ENCODE results near the gene ARHGAP6. TPM values are rescaled to one million over a fixed set of nuclear protein-coding genes. Genes with fewer than 3 reads are reported as not detected.
A peak's percentile ranks its signal among the peaks of the same experiment; 100 is the strongest.

ARHGAP6 gene
- total RNA-seq, 4 donors from 2014 or later: 49.2 to 63.8 (median 51.5) TPM

- Histone ChIP-seq H3K9me3 (no peaks in the 10 kb centered on the region), H3K4me3 (replicated peaks in 1 of 3) (no peak overlapping the region), H3K36me3 (no peaks in the 10 kb centered on the region), H3K4me1 (peaks cover 9 to 11% of the 10 kb centered on the region in 2 donors), H3K27ac (no peak overlapping the region), H3K27me3 (no peaks in the 10 kb centered on the region)
- TF ChIP-seq POLR2A (IDR thresholded peaks at IDR 0.05) (no peak), CTCF (IDR thresholded peaks at IDR 0.05) (no peak)
- intact Hi-C loops (cut with DNase I): no loop called here
- 95 to 96% methylated on average over 1 of the region's 1 CpG for WGBS, 2 donors
- DNase-seq: no peak
Observed at GRCh38 chrX:11349020-11349419, 316.7 kb downstream of the ARHGAP6 start.

GRCh38 chrX:11347300-11347699, 318.4 kb downstream of the ARHGAP6 start:
- Histone ChIP-seq H3K36me3 (no peaks in the 10 kb centered on the region), H3K27me3 (no peaks in the 10 kb centered on the region), H3K4me1 (peaks cover 8 to 11% of the 10 kb centered on the region in 2 donors), H3K4me3 (replicated peaks in 1 of 3) (no peak overlapping the region), H3K27ac (no peak overlapping the region), H3K9me3 (no peaks in the 10 kb centered on the region)
- 84 to 86% methylated on average over 3 of the region's 3 CpGs for WGBS, 2 donors
- no peak for TF ChIP-seq CTCF (IDR thresholded peaks at IDR 0.05)
- no peak for TF ChIP-seq POLR2A (IDR thresholded peaks at IDR 0.05)
- intact Hi-C loops (cut with DNase I): no loop called here
- no peak for DNase-seq

GRCh38 chrX:11346121-11346682, 319.5 kb downstream of the ARHGAP6 start:
- Histone ChIP-seq H3K27ac (no peak overlapping the region), H3K4me1 (peaks cover 4 to 5% of the 10 kb centered on the region in 2 donors), H3K9me3 (no peaks in the 10 kb centered on the region), H3K36me3 (no peaks in the 10 kb centered on the region), H3K27me3 (no peaks in the 10 kb centered on the region), H3K4me3 (replicated peaks in 1 of 3) (no peak overlapping the region)
- no peak for TF ChIP-seq CTCF (IDR thresholded peaks at IDR 0.05)
- TF ChIP-seq POLR2A (IDR thresholded peaks at IDR 0.05): no peak
- DNase-seq: no peak
- intact Hi-C loops (cut with DNase I): no loop called here
- 73 to 88% methylated on average over 1 to 2 of the region's 2 CpGs for WGBS, 2 donors

GRCh38 chrX:11342673-11343072, 323.0 kb downstream of the ARHGAP6 start:
- Histone ChIP-seq H3K27ac (no peak overlapping the region), H3K9me3 (no peaks in the 10 kb centered on the region), H3K4me3 (replicated peaks in 1 of 3) (no peak overlapping the region), H3K36me3 (no peaks in the 10 kb centered on the region), H3K27me3 (no peaks in the 10 kb centered on the region), H3K4me1 (peaks cover 0 to 4% of the 10 kb centered on the region in 2 donors)
- TF ChIP-seq POLR2A (IDR thresholded peaks at IDR 0.05) (no peak), CTCF (IDR thresholded peaks at IDR 0.05) (no peak)
- no peak for DNase-seq
- intact Hi-C loops (cut with DNase I): no loop called here

GRCh38 chrX:11341274-11342201, 324.2 kb downstream of the ARHGAP6 start:
- 56 to 69% methylated on average over 10 of the region's 10 CpGs for WGBS, 2 donors
- H3K27me3 ChIP-seq: no peaks in the 10 kb centered on the region
- TF ChIP-seq POLR2A (IDR thresholded peaks at IDR 0.05): no peak
- TF ChIP-seq CTCF (IDR thresholded peaks at IDR 0.05): no peak
- no peak overlapping the region for H3K27ac ChIP-seq
- H3K9me3 ChIP-seq: no peaks in the 10 kb centered on the region
- no peaks in the 10 kb centered on the region for H3K36me3 ChIP-seq
- intact Hi-C loops (cut with DNase I): no loop called here
- DNase-seq: peak; percentile 9 to 17
- peaks cover 0 to 4% of the 10 kb centered on the region in 2 donors for H3K4me1 ChIP-seq
- H3K4me3 ChIP-seq (replicated peaks in 1 of 3): no peak overlapping the region

Measured in thyroid gland (tissue), 4 donors.